A549 (cell line): ENCODE data around the gene MGAT5.

Source experiments
- MYC ChIP-seq: IDR thresholded peaks from 2 replicates; pipeline ENCODE4 v1.6.1; 2012; ENCODE audit warnings: mild to moderate bottlenecking, inconsistent platforms, low read length, improper control_type of control experiment, borderline replicate concordance
- POLR2A ChIP-seq: IDR thresholded peaks from 2 replicates; pipeline ENCODE4 v1.6.1; 2012; ENCODE audit warnings: mild to moderate bottlenecking, low read length
- RFX5 ChIP-seq: fragments of 450-650 bp; IDR thresholded peaks from 2 replicates; pipeline ENCODE4 v1.7.1; 2014; ENCODE audit warnings: antibody characterized with exemption, mild to moderate bottlenecking, moderate library complexity
- TF ChIP-seq, protein P1 (sequence below): fragments of 200-600 bp; sonication (generic); IDR thresholded peaks from 2 replicates; pipeline ENCODE4 v1.6.1; 2016; ENCODE audit warnings: antibody characterized with exemption, mild to moderate bottlenecking, moderate library complexity
- TF ChIP-seq, protein P2 (sequence below): fragments of >200 bp; sonication (Bioruptor Twin); formaldehyde crosslinking; IDR thresholded peaks from 3 replicates; pipeline ENCODE4 v1.5.1; 2016
- TF ChIP-seq, protein P3 (sequence below): IDR thresholded peaks from 2 replicates; pipeline ENCODE4 v1.6.1; 2012

DNA sequence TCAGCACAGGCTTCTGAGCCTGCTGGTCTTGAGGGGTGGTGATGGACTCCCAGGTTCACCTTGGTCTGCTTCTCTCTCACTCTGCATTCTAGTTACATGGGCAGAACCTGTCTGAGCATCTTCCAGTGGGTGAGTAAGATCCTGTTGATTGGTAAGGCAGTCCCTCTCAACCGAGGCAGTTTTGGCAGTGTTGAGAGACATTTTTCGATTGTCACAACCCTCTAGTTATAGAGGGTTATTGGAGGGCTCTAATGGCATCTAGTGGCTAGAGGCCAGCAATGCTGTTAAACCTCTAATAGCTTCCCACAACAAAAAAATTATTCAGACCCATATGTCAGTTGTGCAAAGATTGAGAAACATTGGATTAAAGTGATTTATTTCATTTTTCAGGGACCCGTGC is 9.3 kb upstream of the MGAT5 start:
- TF ChIP-seq, protein P1, sequence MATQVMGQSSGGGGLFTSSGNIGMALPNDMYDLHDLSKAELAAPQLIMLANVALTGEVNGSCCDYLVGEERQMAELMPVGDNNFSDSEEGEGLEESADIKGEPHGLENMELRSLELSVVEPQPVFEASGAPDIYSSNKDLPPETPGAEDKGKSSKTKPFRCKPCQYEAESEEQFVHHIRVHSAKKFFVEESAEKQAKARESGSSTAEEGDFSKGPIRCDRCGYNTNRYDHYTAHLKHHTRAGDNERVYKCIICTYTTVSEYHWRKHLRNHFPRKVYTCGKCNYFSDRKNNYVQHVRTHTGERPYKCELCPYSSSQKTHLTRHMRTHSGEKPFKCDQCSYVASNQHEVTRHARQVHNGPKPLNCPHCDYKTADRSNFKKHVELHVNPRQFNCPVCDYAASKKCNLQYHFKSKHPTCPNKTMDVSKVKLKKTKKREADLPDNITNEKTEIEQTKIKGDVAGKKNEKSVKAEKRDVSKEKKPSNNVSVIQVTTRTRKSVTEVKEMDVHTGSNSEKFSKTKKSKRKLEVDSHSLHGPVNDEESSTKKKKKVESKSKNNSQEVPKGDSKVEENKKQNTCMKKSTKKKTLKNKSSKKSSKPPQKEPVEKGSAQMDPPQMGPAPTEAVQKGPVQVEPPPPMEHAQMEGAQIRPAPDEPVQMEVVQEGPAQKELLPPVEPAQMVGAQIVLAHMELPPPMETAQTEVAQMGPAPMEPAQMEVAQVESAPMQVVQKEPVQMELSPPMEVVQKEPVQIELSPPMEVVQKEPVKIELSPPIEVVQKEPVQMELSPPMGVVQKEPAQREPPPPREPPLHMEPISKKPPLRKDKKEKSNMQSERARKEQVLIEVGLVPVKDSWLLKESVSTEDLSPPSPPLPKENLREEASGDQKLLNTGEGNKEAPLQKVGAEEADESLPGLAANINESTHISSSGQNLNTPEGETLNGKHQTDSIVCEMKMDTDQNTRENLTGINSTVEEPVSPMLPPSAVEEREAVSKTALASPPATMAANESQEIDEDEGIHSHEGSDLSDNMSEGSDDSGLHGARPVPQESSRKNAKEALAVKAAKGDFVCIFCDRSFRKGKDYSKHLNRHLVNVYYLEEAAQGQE, result no peak
- TF ChIP-seq, protein P2, sequence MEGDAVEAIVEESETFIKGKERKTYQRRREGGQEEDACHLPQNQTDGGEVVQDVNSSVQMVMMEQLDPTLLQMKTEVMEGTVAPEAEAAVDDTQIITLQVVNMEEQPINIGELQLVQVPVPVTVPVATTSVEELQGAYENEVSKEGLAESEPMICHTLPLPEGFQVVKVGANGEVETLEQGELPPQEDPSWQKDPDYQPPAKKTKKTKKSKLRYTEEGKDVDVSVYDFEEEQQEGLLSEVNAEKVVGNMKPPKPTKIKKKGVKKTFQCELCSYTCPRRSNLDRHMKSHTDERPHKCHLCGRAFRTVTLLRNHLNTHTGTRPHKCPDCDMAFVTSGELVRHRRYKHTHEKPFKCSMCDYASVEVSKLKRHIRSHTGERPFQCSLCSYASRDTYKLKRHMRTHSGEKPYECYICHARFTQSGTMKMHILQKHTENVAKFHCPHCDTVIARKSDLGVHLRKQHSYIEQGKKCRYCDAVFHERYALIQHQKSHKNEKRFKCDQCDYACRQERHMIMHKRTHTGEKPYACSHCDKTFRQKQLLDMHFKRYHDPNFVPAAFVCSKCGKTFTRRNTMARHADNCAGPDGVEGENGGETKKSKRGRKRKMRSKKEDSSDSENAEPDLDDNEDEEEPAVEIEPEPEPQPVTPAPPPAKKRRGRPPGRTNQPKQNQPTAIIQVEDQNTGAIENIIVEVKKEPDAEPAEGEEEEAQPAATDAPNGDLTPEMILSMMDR, result no peak
- TF ChIP-seq RFX5 (no peak), POLR2A (no peak), MYC (no peak)
- TF ChIP-seq, protein P3, sequence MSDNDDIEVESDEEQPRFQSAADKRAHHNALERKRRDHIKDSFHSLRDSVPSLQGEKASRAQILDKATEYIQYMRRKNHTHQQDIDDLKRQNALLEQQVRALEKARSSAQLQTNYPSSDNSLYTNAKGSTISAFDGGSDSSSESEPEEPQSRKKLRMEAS, result no peak
